Cardiac muscle cell (in vitro differentiated cells and primary cell): Measurements from ENCODE around the gene NIPBL. TPM values are rescaled to one million over a fixed set of nuclear protein-coding genes. Genes with fewer than 3 reads are reported as not detected.

ENCODE experiments used
- DNase-seq, 2 donors: peaks; one replicate each; pipeline versions ENCODE4 v3.0.0 to v3.0.0-alpha.2; 2010 to 2017; ENCODE audit warnings: low read depth in 1 of 2, low spot score in 1 of 2
- H3K27ac ChIP-seq: fragments of 200-600 bp; sonication (generic); 2 replicates; pipeline ENCODE4 v1.5.1; 2016
- H3K27me3 ChIP-seq: fragments of 200-600 bp; sonication (generic); 2 replicates; pipeline ENCODE4 v1.6.0; 2016; ENCODE audit warnings: control low read depth
- H3K36me3 ChIP-seq: fragments of 200-600 bp; sonication (generic); 2 replicates; pipeline ENCODE4 v1.5.1; 2016; ENCODE audit warnings: control low read depth
- H3K4me1 ChIP-seq: fragments of 200-600 bp; sonication (generic); 2 replicates; pipeline ENCODE4 v1.8.1; 2017; ENCODE audit warnings: low read depth, mild to moderate bottlenecking, mixed run types
- H3K4me3 ChIP-seq: fragments of 200-600 bp; sonication (generic); 2 replicates; pipeline ENCODE4 v1.5.1; 2016; ENCODE audit warnings: mild to moderate bottlenecking
- H3K9me3 ChIP-seq: fragments of 200-600 bp; sonication (generic); 2 replicates; pipeline ENCODE4 v1.5.1; 2017; ENCODE audit warnings: low read depth, mild to moderate bottlenecking, control low read depth
- polyA plus RNA-seq: library from polyadenylated mRNA; unstranded; fragments of >200 nt; fragmentation: Nextera tagmentation; extraction: Ambion mirVana; gene quantifications from 2 replicates; pipeline ENCODE4 v1.2.1, GENCODE V29; 2016
- total RNA-seq: library from RNA; depleted of rRNA; stranded (reverse); fragments of >200 nt; gene quantifications from 2 replicates; pipeline ENCODE4 v1.2.3, GENCODE V29; 2016
- TF ChIP-seq, protein P1 (sequence below): IDR thresholded peaks from 2 replicates; pipeline ENCODE4 v1.5.1; 2012; ENCODE audit warnings: low read depth, mild to moderate bottlenecking, low read length

NIPBL gene
- total and polyA plus RNA-seq, 2 experiments from 2014 or later: 19.1 to 43.9 TPM

DNA sequence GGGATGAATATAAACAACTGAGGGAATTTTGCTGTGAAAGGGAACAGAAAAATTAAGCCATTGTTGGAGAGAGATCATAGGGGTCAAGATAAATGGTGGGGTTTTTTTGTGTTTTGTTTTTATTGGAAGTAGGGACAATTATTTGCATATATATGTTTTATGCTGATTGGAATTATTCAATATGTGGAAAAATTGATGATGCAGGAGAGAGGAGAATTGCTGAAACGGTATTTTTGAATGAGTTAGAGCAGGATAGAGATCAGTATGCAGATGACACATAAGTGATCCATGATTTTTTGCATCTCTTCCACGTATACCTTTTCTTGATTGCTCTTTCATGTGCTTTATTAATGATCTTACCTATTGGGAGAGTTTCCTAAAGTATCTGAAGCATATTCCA, 67.5 kb downstream of the NIPBL start:
- Histone ChIP-seq H3K27ac (peak overlapping the region; percentile 19), H3K36me3 (no peaks in the 10 kb centered on the region), H3K4me1 (peaks cover 31% of the 10 kb centered on the region), H3K27me3 (no peaks in the 10 kb centered on the region), H3K9me3 (no peaks in the 10 kb centered on the region), H3K4me3 (no peak overlapping the region)
- TF ChIP-seq, protein P1, sequence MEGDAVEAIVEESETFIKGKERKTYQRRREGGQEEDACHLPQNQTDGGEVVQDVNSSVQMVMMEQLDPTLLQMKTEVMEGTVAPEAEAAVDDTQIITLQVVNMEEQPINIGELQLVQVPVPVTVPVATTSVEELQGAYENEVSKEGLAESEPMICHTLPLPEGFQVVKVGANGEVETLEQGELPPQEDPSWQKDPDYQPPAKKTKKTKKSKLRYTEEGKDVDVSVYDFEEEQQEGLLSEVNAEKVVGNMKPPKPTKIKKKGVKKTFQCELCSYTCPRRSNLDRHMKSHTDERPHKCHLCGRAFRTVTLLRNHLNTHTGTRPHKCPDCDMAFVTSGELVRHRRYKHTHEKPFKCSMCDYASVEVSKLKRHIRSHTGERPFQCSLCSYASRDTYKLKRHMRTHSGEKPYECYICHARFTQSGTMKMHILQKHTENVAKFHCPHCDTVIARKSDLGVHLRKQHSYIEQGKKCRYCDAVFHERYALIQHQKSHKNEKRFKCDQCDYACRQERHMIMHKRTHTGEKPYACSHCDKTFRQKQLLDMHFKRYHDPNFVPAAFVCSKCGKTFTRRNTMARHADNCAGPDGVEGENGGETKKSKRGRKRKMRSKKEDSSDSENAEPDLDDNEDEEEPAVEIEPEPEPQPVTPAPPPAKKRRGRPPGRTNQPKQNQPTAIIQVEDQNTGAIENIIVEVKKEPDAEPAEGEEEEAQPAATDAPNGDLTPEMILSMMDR: no peak
- DNase-seq: no peak

DNA sequence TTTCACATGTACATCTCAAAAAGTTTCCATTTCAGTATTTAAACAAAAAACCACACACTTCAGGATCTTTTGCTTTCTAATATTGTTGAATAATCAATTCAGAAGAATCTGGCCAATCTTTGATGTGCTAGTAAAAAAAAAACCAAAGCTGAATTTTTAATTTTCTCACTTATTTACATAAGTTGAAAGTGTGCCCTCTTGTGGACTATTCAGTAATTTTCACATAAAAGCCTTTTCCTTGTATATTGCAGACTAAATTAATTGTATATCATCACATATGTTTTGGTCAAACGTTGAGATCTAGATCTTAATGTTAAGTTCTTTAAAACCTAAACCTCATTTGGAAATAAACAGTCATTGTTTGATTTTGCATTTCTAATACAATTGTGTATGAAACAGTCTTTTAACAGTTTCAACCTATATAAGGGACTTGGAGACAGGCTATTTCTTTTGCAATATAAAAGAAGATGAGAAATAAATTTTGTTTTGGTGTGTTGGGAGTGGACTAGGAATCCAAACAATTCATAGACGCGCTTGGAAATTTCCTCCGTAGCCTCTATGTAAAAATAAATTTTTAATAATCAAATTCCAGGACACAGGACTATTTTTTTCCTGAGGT, 68.1 kb downstream of the NIPBL start:
- Histone ChIP-seq H3K27ac (no peak overlapping the region), H3K27me3 (no peaks in the 10 kb centered on the region), H3K9me3 (no peaks in the 10 kb centered on the region), H3K4me3 (no peak overlapping the region), H3K4me1 (peaks cover 31% of the 10 kb centered on the region), H3K36me3 (no peaks in the 10 kb centered on the region)
- TF ChIP-seq, protein P1: peak; percentile 53
- DNase-seq: peak; percentile 58 to 82

DNA sequence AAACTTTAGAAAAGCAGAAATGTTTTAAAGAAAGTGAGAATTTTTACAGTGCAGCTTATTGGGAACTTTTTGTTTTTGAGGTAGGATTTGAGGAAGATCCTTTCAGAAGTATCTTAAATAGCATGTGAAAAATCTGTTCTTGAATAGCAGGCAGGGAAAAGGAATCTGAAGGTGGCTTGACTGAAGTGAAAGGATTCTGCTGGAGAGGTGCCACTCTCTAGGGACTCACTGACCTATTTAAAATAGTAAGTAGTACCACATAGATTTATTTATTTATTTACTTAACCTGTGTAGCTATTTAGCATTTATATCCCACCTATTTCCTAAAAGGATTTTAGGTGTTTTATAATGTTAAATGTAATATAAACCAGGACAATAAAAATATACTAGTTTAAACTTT, 69.1 kb downstream of the NIPBL start:
- DNase-seq: peak in 1 of 2 donors; percentile 15
- Histone ChIP-seq H3K9me3 (no peaks in the 10 kb centered on the region), H3K27ac (peak overlapping the region; percentile 31), H3K27me3 (no peaks in the 10 kb centered on the region), H3K4me1 (peaks cover 31% of the 10 kb centered on the region), H3K36me3 (no peaks in the 10 kb centered on the region), H3K4me3 (no peak overlapping the region)
- TF ChIP-seq, protein P1: no peak

DNA sequence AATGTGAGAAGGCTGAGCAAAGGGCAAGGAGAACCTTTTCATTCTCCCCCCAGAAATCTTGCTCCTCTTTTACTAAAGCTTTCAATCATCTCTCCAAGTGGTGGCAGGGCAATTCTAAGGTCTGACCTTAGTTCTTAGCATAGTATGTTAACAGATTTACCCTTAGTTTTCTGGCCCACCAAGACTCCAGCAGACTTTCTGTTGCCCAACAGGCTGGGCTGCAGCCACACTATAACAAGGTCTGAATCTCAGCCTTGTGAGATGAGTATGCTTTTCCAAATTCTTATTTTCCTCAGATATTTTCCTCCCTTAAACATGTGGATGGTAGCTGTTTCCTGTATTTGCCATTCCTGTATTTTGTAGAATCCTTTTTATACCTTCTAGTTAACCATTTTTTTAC, 69.5 kb downstream of the NIPBL start:
- H3K36me3 ChIP-seq: no peaks in the 10 kb centered on the region
- H3K27me3 ChIP-seq: no peaks in the 10 kb centered on the region
- H3K4me3 ChIP-seq: no peak overlapping the region
- no peaks in the 10 kb centered on the region for H3K9me3 ChIP-seq
- peak overlapping the region; percentile 31 for H3K27ac ChIP-seq
- TF ChIP-seq, protein P1: no peak
- no peak for DNase-seq
- H3K4me1 ChIP-seq: peaks cover 31% of the 10 kb centered on the region

DNA sequence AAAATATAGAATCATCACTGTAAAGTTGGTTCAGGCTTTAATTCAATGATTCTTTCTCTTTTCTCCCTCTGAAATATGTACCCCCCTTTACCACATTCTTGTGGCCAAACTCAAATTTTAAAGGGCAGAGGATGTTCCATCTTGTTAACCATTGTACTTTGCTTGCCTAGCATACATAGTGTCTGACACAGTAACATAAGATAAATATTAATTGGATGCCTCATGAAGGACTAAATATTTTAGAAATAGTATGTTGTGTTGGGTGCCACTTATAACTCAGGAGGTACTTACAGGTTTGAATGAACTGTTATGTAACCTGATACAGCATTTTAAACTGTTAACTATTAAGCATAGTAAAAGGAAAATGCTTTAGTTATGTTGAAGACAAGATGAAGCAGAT, 71.5 kb downstream of the NIPBL start:
- TF ChIP-seq, protein P1: no peak
- peak in 1 of 2 donors; percentile 35 for DNase-seq

More for the DNA sequence above, 71.5 kb downstream of the NIPBL start:
- H3K9me3 ChIP-seq: no peaks in the 10 kb centered on the region
- no peak overlapping the region for H3K4me3 ChIP-seq
- no peaks in the 10 kb centered on the region for H3K27me3 ChIP-seq
- H3K27ac ChIP-seq: no peak overlapping the region
- no peaks in the 10 kb centered on the region for H3K36me3 ChIP-seq
- H3K4me1 ChIP-seq: peaks cover 31% of the 10 kb centered on the region
